HepG2 (cell line): ENCODE results near the gene CHKA. TPM values are rescaled to one million over a fixed set of nuclear protein-coding genes. Genes with fewer than 3 reads are reported as not detected.
A peak's percentile ranks its signal among the peaks of the same experiment; 100 is the strongest.

Experiments
- AGO2 ChIP-seq: fragments of 200-400 bp; formaldehyde crosslinking; optimal IDR thresholded peaks from 2 replicates; pipeline ENCODE3; 2017; ENCODE audit warnings: mild to moderate bottlenecking, low read depth, low read length, moderate library complexity
- ARNT ChIP-seq: fragments of 450-650 bp; IDR thresholded peaks from 2 replicates; pipeline ENCODE4 v1.6.1; 2017
- BCL6 ChIP-seq: IDR thresholded peaks from 2 replicates; pipeline ENCODE4 v1.6.1; 2016; ENCODE audit warnings: missing genetic modification reagents, missing compliant biosample characterization
- FOXM1 ChIP-seq: sonication (generic); formaldehyde crosslinking; IDR thresholded peaks from 2 replicates; pipeline ENCODE4 v1.5.0; 2020; ENCODE audit warnings: missing genetic modification reagents
- HMG20A ChIP-seq: IDR thresholded peaks from 2 replicates; pipeline ENCODE4 v1.6.1; 2016; ENCODE audit warnings: borderline replicate concordance
- HNF4A ChIP-seq: sonication (generic); formaldehyde crosslinking; IDR thresholded peaks from 2 replicates; pipeline ENCODE4 v1.4.0; 2020; ENCODE audit warnings: missing genetic modification reagents
- HOXD1 ChIP-seq: sonication (generic); formaldehyde crosslinking; IDR thresholded peaks from 2 replicates; pipeline ENCODE4 v1.5.0; 2020; ENCODE audit warnings: missing genetic modification reagents
- NR2F2 ChIP-seq: IDR thresholded peaks from 2 replicates; pipeline ENCODE4 v1.6.1; 2012; ENCODE audit warnings: low read depth, inconsistent platforms, borderline replicate concordance
- RBAK ChIP-seq: sonication (generic); formaldehyde crosslinking; IDR thresholded peaks from 2 replicates; pipeline ENCODE4 v1.5.1; 2020; ENCODE audit warnings: mild to moderate bottlenecking, missing genetic modification reagents
- SP1 ChIP-seq, 2 experiments: fragments of 450-650 bp in 1 of 2; sonication (generic) in 1 of 2; formaldehyde crosslinking in 1 of 2; IDR thresholded peaks; 2 replicates each; pipeline versions ENCODE4 v1.4.0 to v1.6.1; 2016 to 2020; ENCODE audit warnings: missing genetic modification reagents in 1 of 2
- TCF12 ChIP-seq, 2 experiments: fragments of 450-650 bp in 1 of 2; sonication (generic) in 1 of 2; formaldehyde crosslinking in 1 of 2; IDR thresholded peaks; 2 replicates each; pipeline versions ENCODE4 v1.6.1 to v1.8.0; 2017 to 2022; ENCODE audit warnings: antibody characterized with exemption in 1 of 2, mild to moderate bottlenecking in 1 of 2, missing genetic modification reagents in 1 of 2, moderate library complexity in 1 of 2
- U2AF2 ChIP-seq: fragments of 200-400 bp; formaldehyde crosslinking; IDR thresholded peaks from 2 replicates; pipeline ENCODE4 v1.6.1; 2017; ENCODE audit warnings: low read depth, mild to moderate bottlenecking, low read length
- ZNF142 ChIP-seq: sonication (generic); formaldehyde crosslinking; IDR thresholded peaks from 2 replicates; pipeline ENCODE4 v1.4.0; 2020; ENCODE audit warnings: missing genetic modification reagents
- ZNF33B ChIP-seq: sonication (generic); formaldehyde crosslinking; IDR thresholded peaks from 2 replicates; pipeline ENCODE4 v1.5.1; 2020; ENCODE audit warnings: mild to moderate bottlenecking, missing genetic modification reagents
- ZNF576 ChIP-seq: sonication (generic); formaldehyde crosslinking; IDR thresholded peaks from 2 replicates; pipeline ENCODE4 v1.4.0; 2020; ENCODE audit warnings: mild to moderate bottlenecking, missing genetic modification reagents
- ZNF607 ChIP-seq: sonication (generic); formaldehyde crosslinking; IDR thresholded peaks from 2 replicates; pipeline ENCODE4 v1.5.1; 2020; ENCODE audit warnings: missing genetic modification reagents, mild to moderate bottlenecking, borderline replicate concordance
- ZNF609 ChIP-seq: sonication (generic); formaldehyde crosslinking; IDR thresholded peaks from 2 replicates; pipeline ENCODE4 v1.4.0; 2020; ENCODE audit warnings: mild to moderate bottlenecking, missing genetic modification reagents, borderline replicate concordance
- ZNF839 ChIP-seq: sonication (generic); formaldehyde crosslinking; IDR thresholded peaks from 2 replicates; pipeline ENCODE4 v1.4.0; 2020; ENCODE audit warnings: missing genetic modification reagents, mild to moderate bottlenecking, borderline replicate concordance
- ZSCAN21 ChIP-seq: sonication (generic); formaldehyde crosslinking; IDR thresholded peaks from 2 replicates; pipeline ENCODE4 v1.8.0; 2022; ENCODE audit warnings: mild to moderate bottlenecking, missing genetic modification reagents, moderate library complexity, borderline replicate concordance
- polyA plus RNA-seq, 8 experiments: library from polyadenylated mRNA; depleted of rRNA in 3 of 8; stranded (reverse) in 7 of 8; unstranded in 1 of 8; fragments of >200 nt; fragmentation: Illumina TruSeq in 4 of 8; extraction: Trizol in 4 of 8; gene quantifications; 2 replicates each; pipeline versions ENCODE4 v1.2.1 to v1.2.3, GENCODE V29; 2011 to 2016; ENCODE audit warnings: low read depth in 4 of 8, missing spikeins in 1 of 8, mixed read lengths in 1 of 8; ENCODE audit not compliant: insufficient read depth in 1 of 8
- total RNA-seq, 5 experiments: library from RNA; depleted of rRNA; stranded (reverse); fragments of >200 nt; fragmentation: Illumina TruSeq; extraction: Trizol; gene quantifications; 2 replicates each; pipeline ENCODE4 v1.2.3, GENCODE V29; 2016; ENCODE audit warnings: low read depth in 1 of 5

Gene CHKA
- total and polyA plus RNA-seq, 2 of the 13 experiments (the other 11 are each of a cell fraction or from before 2014, with no cell fraction given), result 71.6 to 92.7 TPM

GRCh38 chr11:68037411-68038225 lies 83.6 kb downstream of the CHKA start (continued):
- TF ChIP-seq ZNF609 (CRISPR knock-in tag) (no peak), ARNT (no peak), BCL6 (CRISPR knock-in tag) (peak; percentile 37; the same call in 1 of the 2 replicates), AGO2 (no peak), ZNF142 (CRISPR knock-in tag) (no peak), ZNF607 (CRISPR knock-in tag) (0 out of 2 replicates have a peak, but pooled peaks have one; percentile 26), HMG20A (CRISPR knock-in tag) (no peak), U2AF2 (no peak), TCF12 (IDR thresholded peaks at IDR 0.05) (no peak), TCF12 (CRISPR knock-in tag; IDR thresholded peaks at IDR 0.05) (no peak), ZSCAN21 (CRISPR knock-in tag) (no peak), RBAK (CRISPR knock-in tag) (no peak), ZNF33B (CRISPR knock-in tag) (peak; percentile 44; the same call in 1 of the 2 replicates), ZNF576 (CRISPR knock-in tag) (no peak), HOXD1 (CRISPR knock-in tag) (no peak), HNF4A (CRISPR knock-in tag) (no peak), SP1 (IDR thresholded peaks at IDR 0.05) (no peak), SP1 (CRISPR knock-in tag; IDR thresholded peaks at IDR 0.05) (no peak), FOXM1 (no peak), ZNF839 (CRISPR knock-in tag) (no peak), NR2F2 (no peak)
